Spleen (tissue), 7 donors: ENCODE results near the gene MRRF.

Experiments used
- CTCF ChIP-seq, 11 experiments: fragments of 200-600 bp in 7 of 11; fragments of 450-650 bp in 4 of 11; sonication (generic) in 4 of 11; IDR thresholded peaks in 8 of 11; conservative IDR thresholded peaks in 3 of 11; 1 replicate in 7 of 11; 2 replicates in 4 of 11; pipeline versions ENCODE4 v1.4.0 to v1.8.0; 2016 to 2021; ENCODE audit warnings: antibody characterized with exemption in 11 of 11, inconsistent platforms in 4 of 11, mild to moderate bottlenecking in 1 of 11
- POLR2A ChIP-seq, 3 donors: fragments of 450-650 bp; IDR thresholded peaks; one replicate each; pipeline ENCODE4 v1.5.1; 2017; ENCODE audit warnings: antibody characterized with exemption in 3 of 3, mild to moderate bottlenecking in 1 of 3
- POLR2AphosphoS5 ChIP-seq, 3 donors: sonication (generic); formaldehyde crosslinking; IDR thresholded peaks; one replicate each; pipeline ENCODE4 v1.5.1; 2017; ENCODE audit warnings: antibody characterized with exemption in 3 of 3
- donor health status: DM: no; HTN: no; CAD: no; lungs with moderate emphysema.
- donor health status: DM: no; HTN: no; CAD: no.
- donor health status: DM: no; HTN: no; CAD: no.

- TF ChIP-seq CTCF (IDR thresholded peaks at IDR 0.05 in 8 of 11, conservative IDR thresholded peaks at IDR 0.05 in 3 of 11) (no peak), POLR2A (IDR thresholded peaks at IDR 0.05) (no peak), POLR2AphosphoS5 (IDR thresholded peaks at IDR 0.05) (no peak)
These were observed 3.5 kb downstream of the MRRF start for GRCh38 chr9:122268041-122268814.
